GM23248 (cell line): ENCODE measurements around the gene CSTPP1. TPM values are rescaled to one million over a fixed set of nuclear protein-coding genes. Genes with fewer than 3 reads are reported as not detected.

ENCODE experiments used
- DNase-seq: peaks from one replicate; pipeline ENCODE4 v3.0.0-alpha.2; 2015
- H2AFZ ChIP-seq: fragments of 200-600 bp; sonication (generic); 2 replicates; pipeline ENCODE4 v1.6.1; 2016; ENCODE audit warnings: antibody characterized with exemption
- H3F3A ChIP-seq: fragments of 200-600 bp; sonication (generic); 2 replicates; pipeline ENCODE4 v1.6.1; 2016; ENCODE audit warnings: mild to moderate bottlenecking, antibody characterized with exemption, mixed run types; ENCODE audit not compliant: insufficient read depth
- H3K27ac ChIP-seq: fragments of 200-600 bp; sonication (generic); 2 replicates; pipeline ENCODE4 v1.5.1; 2016; ENCODE audit warnings: mild to moderate bottlenecking
- H3K27me3 ChIP-seq: fragments of 200-600 bp; sonication (generic); replicated peaks from 2 replicates; pipeline ENCODE4 v1.6.1; 2016; ENCODE audit warnings: mild to moderate bottlenecking; ENCODE audit not compliant: insufficient read depth
- H3K36me3 ChIP-seq: fragments of 200-600 bp; sonication (generic); 2 replicates; pipeline ENCODE4 v1.6.1; 2016; ENCODE audit warnings: low read depth, mild to moderate bottlenecking
- H3K4me1 ChIP-seq: fragments of 200-600 bp; sonication (generic); 2 replicates; pipeline ENCODE4 v1.6.1; 2016; ENCODE audit warnings: mild to moderate bottlenecking; ENCODE audit not compliant: insufficient read depth
- H3K4me2 ChIP-seq: fragments of 200-600 bp; sonication (generic); one replicate; pipeline ENCODE4 v1.6.1; 2016; ENCODE audit warnings: mild to moderate bottlenecking; ENCODE audit not compliant: unreplicated experiment
- H3K4me3 ChIP-seq: fragments of 200-600 bp; sonication (generic); 2 replicates; pipeline ENCODE4 v1.5.1; 2016; ENCODE audit warnings: mild to moderate bottlenecking
- H3K79me2 ChIP-seq: fragments of 200-600 bp; sonication (generic); 2 replicates; pipeline ENCODE4 v1.6.1; 2016; ENCODE audit warnings: mild to moderate bottlenecking; ENCODE audit not compliant: insufficient read depth
- H3K9ac ChIP-seq: fragments of 200-600 bp; sonication (generic); 2 replicates; pipeline ENCODE4 v1.6.1; 2016; ENCODE audit warnings: mild to moderate bottlenecking
- H3K9me2 ChIP-seq: fragments of 200-600 bp; sonication (generic); 2 replicates; pipeline ENCODE4 v1.6.1; 2016; ENCODE audit warnings: mixed run types, mild to moderate bottlenecking, moderate library complexity; ENCODE audit not compliant: insufficient read depth
- H3K9me3 ChIP-seq: fragments of 200-600 bp; sonication (generic); one replicate; pipeline ENCODE4 v1.6.1; 2017; ENCODE audit warnings: low read depth
- H4K20me1 ChIP-seq: fragments of 200-600 bp; sonication (generic); 2 replicates; pipeline ENCODE4 v1.6.0; 2016; ENCODE audit not compliant: insufficient read depth
- EZH2 ChIP-seq: fragments of 200-600 bp; sonication (generic); IDR thresholded peaks from 2 replicates; pipeline ENCODE4 v1.6.1; 2018; ENCODE audit warnings: antibody characterized with exemption, mild to moderate bottlenecking; ENCODE audit not compliant: insufficient read depth, poor library complexity, severe bottlenecking
- EZH2phosphoT487 ChIP-seq: fragments of 200-600 bp; sonication (generic); IDR thresholded peaks from 2 replicates; pipeline ENCODE4 v1.6.1; 2018; ENCODE audit warnings: antibody characterized with exemption, moderate library complexity, mild to moderate bottlenecking, low read depth; ENCODE audit not compliant: insufficient read depth
- WGBS, 2 experiments: methylation state at CpG; one replicate each; pipeline ENCODE4 v1.1.6; 2015 to 2017; ENCODE audit warnings: low lambda C conversion rate in 2 of 2, low coverage in 1 of 2; ENCODE audit errors: missing lambda C conversion rate in 2 of 2; 5-methylcytosine and 5-hydroxymethylcytosine counted together
- in situ Hi-C: fragments of 300-500 bp; cut with MboI; formaldehyde crosslinking; loops from 2 replicates; pipeline ENCODE4 v1.15.0; 2020
- polyA plus RNA-seq: library from polyadenylated mRNA; unstranded; fragments of >200 nt; fragmentation: Nextera tagmentation; extraction: Ambion mirVana; gene quantifications from 2 replicates; pipeline ENCODE4 v1.2.1, GENCODE V29; 2016
- total RNA-seq: library from RNA; depleted of rRNA; stranded (reverse); fragments of >200 nt; shearing (Covaris generic); gene quantifications from 2 replicates; pipeline ENCODE4 v1.2.3, GENCODE V29; 2014

Gene CSTPP1
- total and polyA plus RNA-seq, 2 experiments from 2014 or later: 21.7 to 39.9 TPM

- Histone ChIP-seq H3K9me3 (no peaks in the 10 kb centered on the region), H4K20me1 (no peaks in the 10 kb centered on the region), H2AFZ (no peak overlapping the region), H3K4me2 (no peak overlapping the region), H3K9me2 (no peaks in the 10 kb centered on the region), H3K4me1 (peaks cover 42% of the 10 kb centered on the region), H3K79me2 (0 out of 2 replicates have a peak, but pooled peaks cover under 1% of the 10 kb centered on the region), H3K9ac (no peak overlapping the region), H3K27ac (no peak overlapping the region), H3F3A (peaks cover 30% of the 10 kb centered on the region), H3K4me3 (no peak overlapping the region), H3K36me3 (no peaks in the 10 kb centered on the region), H3K27me3 (no peaks in the 10 kb centered on the region)
- in situ Hi-C loops: no loop called here
- no peak for TF ChIP-seq EZH2phosphoT487
- no peak for TF ChIP-seq EZH2
- peak; percentile 13 for DNase-seq
- 56 to 69% methylated on average over 3 of the region's 3 CpGs for WGBS, 2 experiments
Observed at GRCh38 chr11:47001781-47002181, 65.2 kb downstream of the CSTPP1 start.

DNA sequence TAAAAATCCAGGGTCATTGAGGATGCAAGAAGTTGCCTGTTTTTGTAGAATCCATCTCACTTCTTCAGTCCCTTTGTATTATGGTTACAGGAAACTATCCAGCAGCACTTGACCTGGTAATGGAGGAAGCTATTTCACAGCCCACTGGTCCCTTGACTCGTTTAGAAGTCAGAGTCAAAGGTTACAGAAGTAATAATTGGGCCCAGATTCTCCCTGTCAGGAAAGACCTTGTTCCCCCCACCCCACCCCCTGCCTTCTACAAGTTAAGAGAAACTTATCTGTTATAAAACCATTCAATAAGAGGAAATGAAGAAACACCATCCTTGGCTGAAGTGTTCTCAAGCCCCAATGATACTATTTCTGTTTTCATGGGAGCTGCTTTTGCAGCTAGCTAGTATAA, 65.8 kb downstream of the CSTPP1 start:
- no peaks in the 10 kb centered on the region for H3K9me2 ChIP-seq
- H3K4me3 ChIP-seq: no peak overlapping the region
- no peak overlapping the region for H3K27ac ChIP-seq
- H3K4me1 ChIP-seq: peaks cover 42% of the 10 kb centered on the region
- H3K27me3 ChIP-seq: no peaks in the 10 kb centered on the region
- TF ChIP-seq EZH2 (no peak), EZH2phosphoT487 (no peak)
- H2AFZ ChIP-seq: no peak overlapping the region
- no peak overlapping the region for H3K9ac ChIP-seq
- no peaks in the 10 kb centered on the region for H4K20me1 ChIP-seq
- no peaks in the 10 kb centered on the region for H3K9me3 ChIP-seq
- 47% methylated on average over 1 of the region's 1 CpG for whole genome bisulfite sequencing, 2 experiments
- no peak for DNase-seq
- no peaks in the 10 kb centered on the region for H3K36me3 ChIP-seq
- peaks cover 7% of the 10 kb centered on the region; the same call in 1 of the 2 replicates for H3K79me2 ChIP-seq
- H3K4me2 ChIP-seq: no peak overlapping the region
- in situ Hi-C loops: no loop called here
- peaks cover 30% of the 10 kb centered on the region for H3F3A ChIP-seq

- Histone ChIP-seq H2AFZ (no peak overlapping the region), H3K27ac (no peak overlapping the region), H3K27me3 (no peaks in the 10 kb centered on the region), H3K9me2 (no peaks in the 10 kb centered on the region), H3K4me1 (peaks cover 42% of the 10 kb centered on the region), H3K79me2 (peaks cover 16% of the 10 kb centered on the region), H3K9ac (no peak overlapping the region), H3K4me2 (peak overlapping the region; percentile 24), H3F3A (peaks cover 30% of the 10 kb centered on the region), H3K36me3 (no peaks in the 10 kb centered on the region), H3K9me3 (no peaks in the 10 kb centered on the region), H4K20me1 (no peaks in the 10 kb centered on the region), H3K4me3 (no peak overlapping the region)
- in situ Hi-C loops: no loop called here
- DNase-seq: peak; percentile 72
- TF ChIP-seq EZH2phosphoT487 (no peak), EZH2 (no peak)
- WGBS, 2 experiments: 57 to 61% methylated on average over 3 of the region's 3 CpGs
Observed at GRCh38 chr11:47003180-47003877, 66.8 kb downstream of the CSTPP1 start.

DNA sequence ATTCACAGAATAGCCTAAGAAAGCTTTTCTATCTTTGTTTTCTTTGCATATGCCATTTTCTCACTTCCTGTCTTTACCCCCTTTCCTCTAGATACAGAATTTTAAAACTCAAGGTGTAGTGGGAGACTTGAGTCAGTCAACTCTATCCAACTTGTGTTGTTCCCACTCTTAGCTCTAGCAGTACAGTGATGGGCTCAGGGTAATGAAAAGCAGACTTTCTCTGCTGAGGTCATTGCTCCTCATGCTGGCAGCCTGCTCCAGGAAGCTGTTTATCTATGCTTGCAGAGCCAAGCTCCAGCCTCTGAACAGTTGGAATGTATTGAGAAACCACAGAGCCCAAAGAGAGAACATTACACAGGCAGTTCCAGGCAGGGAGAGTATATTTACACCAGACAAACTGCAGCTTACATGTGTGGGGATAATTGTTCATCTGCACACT, 68.1 kb downstream of the CSTPP1 start:
- in situ Hi-C loops: no loop called here
- Histone ChIP-seq H3K9ac (peak overlapping the region; percentile 35), H3F3A (peaks cover 30% of the 10 kb centered on the region), H3K9me3 (no peaks in the 10 kb centered on the region), H3K9me2 (no peaks in the 10 kb centered on the region), H3K27me3 (no peaks in the 10 kb centered on the region), H3K4me2 (peak overlapping the region; percentile 51), H3K36me3 (no peaks in the 10 kb centered on the region), H3K27ac (peak overlapping the region; percentile 59), H3K4me3 (no peak overlapping the region), H3K4me1 (peaks cover 42% of the 10 kb centered on the region), H4K20me1 (no peaks in the 10 kb centered on the region), H2AFZ (no peak overlapping the region), H3K79me2 (peaks cover 19% of the 10 kb centered on the region)
- peak; percentile 98 for DNase-seq
- TF ChIP-seq EZH2phosphoT487 (no peak), EZH2 (no peak)

DNA sequence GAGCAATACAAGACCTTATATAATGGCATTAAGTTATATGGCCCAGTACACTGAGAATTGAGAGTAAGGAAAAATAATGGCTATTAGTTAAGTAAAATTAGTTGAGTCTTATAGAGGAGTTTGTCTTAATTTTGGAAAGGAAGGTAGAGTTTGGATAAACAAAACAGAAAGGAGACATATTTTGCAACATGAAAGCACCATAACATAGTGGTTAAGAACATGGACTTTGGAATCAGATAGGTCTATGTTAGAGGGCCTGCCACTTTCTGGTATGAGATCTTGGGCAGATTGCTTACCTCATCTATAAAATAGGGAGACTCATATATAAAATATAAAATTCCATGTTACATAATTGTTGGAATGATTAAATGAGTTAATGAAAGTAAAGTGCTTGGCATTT, 68.9 kb downstream of the CSTPP1 start:
- peaks cover 19% of the 10 kb centered on the region for H3K79me2 ChIP-seq

More for the DNA sequence above, 68.9 kb downstream of the CSTPP1 start:
- DNase-seq: no peak
- no peak overlapping the region for H3K4me3 ChIP-seq
- in situ Hi-C loops: no loop called here
- H3F3A ChIP-seq: peaks cover 30% of the 10 kb centered on the region
- no peaks in the 10 kb centered on the region for H3K27me3 ChIP-seq
- H3K9me2 ChIP-seq: no peaks in the 10 kb centered on the region
- H4K20me1 ChIP-seq: no peaks in the 10 kb centered on the region
- H3K9me3 ChIP-seq: no peaks in the 10 kb centered on the region
- H3K27ac ChIP-seq: peak overlapping the region; percentile 59
- no peak overlapping the region for H2AFZ ChIP-seq
- peaks cover 42% of the 10 kb centered on the region for H3K4me1 ChIP-seq
- H3K9ac ChIP-seq: peak overlapping the region; percentile 35
- peak overlapping the region; percentile 51 for H3K4me2 ChIP-seq
- TF ChIP-seq EZH2phosphoT487: no peak
- TF ChIP-seq EZH2: no peak
- H3K36me3 ChIP-seq: no peaks in the 10 kb centered on the region
